Measurements from ENCODE around the gene GSTCD.

Gene GSTCD

DNA sequence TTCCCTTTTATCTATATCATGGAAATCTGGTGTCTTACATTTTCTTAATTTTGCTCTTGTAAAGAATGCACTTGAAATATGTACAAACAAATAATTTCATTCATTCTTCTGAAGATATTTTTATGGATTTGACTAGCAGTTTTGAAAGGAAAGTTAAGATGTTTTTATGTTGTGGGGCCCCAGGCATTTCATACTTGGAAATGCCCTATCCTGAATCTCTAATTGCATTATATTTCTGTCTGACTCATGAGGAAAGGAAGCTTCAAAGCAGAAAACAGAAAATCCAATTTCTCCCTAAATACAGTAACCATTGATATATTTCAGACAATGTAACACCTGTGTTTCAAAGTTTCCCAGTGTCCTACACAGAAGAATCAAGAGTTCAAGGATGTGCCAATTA is 113.5 kb downstream of the GSTCD start:
- TF ChIP-seq, protein P1, sequence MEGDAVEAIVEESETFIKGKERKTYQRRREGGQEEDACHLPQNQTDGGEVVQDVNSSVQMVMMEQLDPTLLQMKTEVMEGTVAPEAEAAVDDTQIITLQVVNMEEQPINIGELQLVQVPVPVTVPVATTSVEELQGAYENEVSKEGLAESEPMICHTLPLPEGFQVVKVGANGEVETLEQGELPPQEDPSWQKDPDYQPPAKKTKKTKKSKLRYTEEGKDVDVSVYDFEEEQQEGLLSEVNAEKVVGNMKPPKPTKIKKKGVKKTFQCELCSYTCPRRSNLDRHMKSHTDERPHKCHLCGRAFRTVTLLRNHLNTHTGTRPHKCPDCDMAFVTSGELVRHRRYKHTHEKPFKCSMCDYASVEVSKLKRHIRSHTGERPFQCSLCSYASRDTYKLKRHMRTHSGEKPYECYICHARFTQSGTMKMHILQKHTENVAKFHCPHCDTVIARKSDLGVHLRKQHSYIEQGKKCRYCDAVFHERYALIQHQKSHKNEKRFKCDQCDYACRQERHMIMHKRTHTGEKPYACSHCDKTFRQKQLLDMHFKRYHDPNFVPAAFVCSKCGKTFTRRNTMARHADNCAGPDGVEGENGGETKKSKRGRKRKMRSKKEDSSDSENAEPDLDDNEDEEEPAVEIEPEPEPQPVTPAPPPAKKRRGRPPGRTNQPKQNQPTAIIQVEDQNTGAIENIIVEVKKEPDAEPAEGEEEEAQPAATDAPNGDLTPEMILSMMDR (IDR thresholded peaks at IDR 0.05; ENCODE audit: low read depth, low read length) = no peak
- no peak overlapping the region for H3K4me3 ChIP-seq (ENCODE audit: low read depth, low read length)
- in situ Hi-C loops (cut with HindIII; ENCODE audit: low sequenced_read_pairs) = no loop called here
- DNase-seq (ENCODE audit: low read depth, low spot score) = no peak

DNA sequence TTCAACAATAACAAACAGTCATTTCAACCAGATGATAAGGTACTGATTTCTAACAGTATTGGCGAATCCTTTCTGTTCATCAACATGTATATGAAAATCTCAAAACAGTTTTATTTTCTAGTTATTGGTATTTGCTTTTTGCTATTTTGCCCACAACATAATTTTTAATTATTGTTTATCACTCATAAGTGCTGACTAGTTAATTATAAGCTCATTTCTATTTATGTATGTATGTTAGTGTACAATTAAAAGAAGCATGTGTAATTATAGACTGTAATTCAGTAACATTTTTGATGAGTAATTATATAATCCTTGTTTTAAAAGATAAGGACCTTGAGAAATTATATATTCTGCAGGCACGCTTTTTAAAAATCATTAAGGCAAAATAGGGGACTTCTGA is 119.5 kb downstream of the GSTCD start:
- DNase-seq (ENCODE audit: low read depth, low spot score) = no peak
- in situ Hi-C loops (cut with HindIII; ENCODE audit: low sequenced_read_pairs) = no loop called here
- no peak overlapping the region for H3K4me3 ChIP-seq (ENCODE audit: low read depth, low read length)
- TF ChIP-seq, protein P1 (IDR thresholded peaks at IDR 0.05; ENCODE audit: low read depth, low read length) = no peak

DNA sequence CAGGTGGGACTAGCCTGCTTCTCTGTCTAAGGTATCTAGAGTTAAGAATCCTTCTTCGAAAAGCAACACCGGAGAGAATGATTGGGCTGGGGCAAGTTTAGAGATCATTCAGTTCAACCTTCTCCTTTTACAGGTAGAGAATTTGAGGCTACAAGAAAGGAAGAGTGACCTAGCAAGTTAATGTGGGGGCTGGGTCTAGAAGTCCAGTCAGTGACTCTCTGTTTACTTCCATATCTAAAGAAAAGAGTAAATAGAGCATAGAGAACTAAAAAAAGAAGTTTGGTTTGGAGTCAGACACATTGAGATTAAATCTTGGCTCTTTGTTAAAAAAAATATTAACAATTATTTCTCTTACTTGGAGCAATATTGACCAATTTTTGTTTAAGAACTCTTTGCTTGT is 122.6 kb downstream of the GSTCD start:
- DNase-seq (ENCODE audit: low read depth, low spot score) = no peak
- H3K4me3 ChIP-seq (ENCODE audit: low read depth, low read length) = no peak overlapping the region
- in situ Hi-C loops (cut with HindIII; ENCODE audit: low sequenced_read_pairs) = no loop called here
- TF ChIP-seq, protein P1 (IDR thresholded peaks at IDR 0.05; ENCODE audit: low read depth, low read length) = no peak

DNA sequence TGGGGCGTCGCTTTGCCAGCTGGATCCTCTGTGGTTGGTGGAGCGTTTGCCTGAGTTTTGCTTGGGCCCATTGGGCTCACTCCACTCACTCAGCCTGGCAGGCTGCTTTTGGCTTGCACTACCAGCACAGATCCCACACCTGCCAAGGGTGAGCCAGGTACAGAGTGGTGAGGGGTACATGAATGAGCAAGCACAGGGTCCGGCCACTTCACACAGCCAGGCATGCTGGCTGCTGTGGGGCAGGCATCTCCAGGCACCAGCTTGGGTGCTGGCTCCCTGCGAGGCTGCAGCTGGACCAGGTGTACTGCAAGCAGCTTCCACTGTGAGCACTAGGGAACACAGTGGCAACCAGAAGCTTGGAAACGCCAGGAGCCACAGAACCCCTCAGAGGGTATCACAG is 126.6 kb downstream of the GSTCD start:
- DNase-seq (ENCODE audit: low read depth, low spot score) = no peak
- TF ChIP-seq, protein P1 (IDR thresholded peaks at IDR 0.05; ENCODE audit: low read depth, low read length) = no peak
- no peak overlapping the region for H3K4me3 ChIP-seq (ENCODE audit: low read depth, low read length)
- in situ Hi-C loops (cut with HindIII; ENCODE audit: low sequenced_read_pairs) = no loop called here

DNA sequence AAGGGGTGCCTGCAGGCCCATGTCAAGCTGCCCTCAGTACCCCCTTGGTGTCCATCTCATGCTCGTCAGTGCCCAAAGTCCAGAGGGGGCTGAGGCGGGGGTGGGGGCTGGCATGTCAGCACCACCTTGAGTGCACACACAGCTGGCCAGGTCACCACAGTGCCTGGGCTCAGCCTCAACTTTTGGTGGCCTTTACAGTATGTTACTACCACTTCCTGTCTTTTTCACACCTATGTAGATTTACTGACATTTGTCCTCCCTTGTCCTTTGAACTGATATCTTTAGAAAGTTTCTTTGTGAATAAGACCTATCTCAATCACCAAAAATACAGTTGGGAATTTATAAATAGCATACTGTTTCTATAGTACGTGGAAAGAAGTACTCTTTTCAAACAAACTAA is 128.0 kb downstream of the GSTCD start:
- no peak overlapping the region for H3K4me3 ChIP-seq (ENCODE audit: low read depth, low read length)
- in situ Hi-C loops (cut with HindIII; ENCODE audit: low sequenced_read_pairs) = no loop called here
- TF ChIP-seq, protein P1 (IDR thresholded peaks at IDR 0.05; ENCODE audit: low read depth, low read length) = no peak
- DNase-seq (ENCODE audit: low read depth, low spot score) = no peak

DNA sequence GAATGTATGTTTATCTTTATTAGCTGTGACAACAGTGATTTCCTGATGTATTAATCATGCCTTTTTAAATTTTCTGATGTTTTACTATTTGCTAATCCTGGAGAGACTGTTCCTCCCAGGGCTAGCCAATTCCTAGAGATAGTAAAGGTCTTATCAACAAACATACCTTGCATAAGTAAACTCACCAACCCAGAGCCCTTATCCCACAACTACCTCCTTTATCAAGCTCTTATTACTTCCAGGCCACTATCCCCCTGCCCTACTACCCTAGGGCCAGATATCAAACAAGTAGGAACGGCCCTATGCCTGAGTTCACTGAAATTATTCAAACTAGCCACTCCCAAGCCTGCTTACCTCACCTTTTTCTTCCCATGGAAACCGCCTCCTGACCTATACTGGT is 128.5 kb downstream of the GSTCD start:
- H3K4me3 ChIP-seq (ENCODE audit: low read depth, low read length) = no peak overlapping the region
- TF ChIP-seq, protein P1 (IDR thresholded peaks at IDR 0.05; ENCODE audit: low read depth, low read length) = no peak
- in situ Hi-C loops (cut with HindIII; ENCODE audit: low sequenced_read_pairs) = no loop called here

DNA sequence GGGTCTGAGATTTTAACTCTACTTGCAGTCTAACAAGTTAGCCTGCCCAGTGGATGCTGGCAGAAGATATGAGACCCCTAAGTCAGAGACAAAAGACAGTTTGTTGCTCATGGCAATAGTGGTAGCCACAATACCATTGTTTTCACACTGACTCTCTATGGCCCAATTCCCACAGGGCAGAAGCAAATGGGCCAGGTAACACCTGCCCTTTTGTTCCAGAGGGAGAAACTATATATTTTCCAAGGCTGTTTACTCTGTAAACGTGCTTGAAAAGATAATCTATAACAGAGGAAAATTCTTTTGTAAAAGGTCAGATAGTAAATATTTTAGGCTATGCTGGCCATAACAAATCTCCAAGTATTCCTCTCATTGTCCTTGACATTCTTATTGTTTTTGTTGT is 129.5 kb downstream of the GSTCD start:
- DNase-seq (ENCODE audit: low read depth, low spot score) = no peak
- TF ChIP-seq, protein P1 (IDR thresholded peaks at IDR 0.05; ENCODE audit: low read depth, low read length) = no peak
- in situ Hi-C loops (cut with HindIII; ENCODE audit: low sequenced_read_pairs) = no loop called here
- H3K4me3 ChIP-seq (ENCODE audit: low read depth, low read length) = no peak overlapping the region

More for the DNA sequence above, 128.5 kb downstream of the GSTCD start:
- no peak for DNase-seq (ENCODE audit: low read depth, low spot score)

Measured in astrocyte of the spinal cord (primary cell).